ENCODE results near the gene ZFYVE19. TPM values are rescaled to one million over a fixed set of nuclear protein-coding genes. Genes with fewer than 3 reads are reported as not detected.

ZFYVE19 gene
- total and polyA plus RNA-seq, 4 experiments from 2014 or later, result 10.4 to 35.0 (median 27.2) TPM

DNA sequence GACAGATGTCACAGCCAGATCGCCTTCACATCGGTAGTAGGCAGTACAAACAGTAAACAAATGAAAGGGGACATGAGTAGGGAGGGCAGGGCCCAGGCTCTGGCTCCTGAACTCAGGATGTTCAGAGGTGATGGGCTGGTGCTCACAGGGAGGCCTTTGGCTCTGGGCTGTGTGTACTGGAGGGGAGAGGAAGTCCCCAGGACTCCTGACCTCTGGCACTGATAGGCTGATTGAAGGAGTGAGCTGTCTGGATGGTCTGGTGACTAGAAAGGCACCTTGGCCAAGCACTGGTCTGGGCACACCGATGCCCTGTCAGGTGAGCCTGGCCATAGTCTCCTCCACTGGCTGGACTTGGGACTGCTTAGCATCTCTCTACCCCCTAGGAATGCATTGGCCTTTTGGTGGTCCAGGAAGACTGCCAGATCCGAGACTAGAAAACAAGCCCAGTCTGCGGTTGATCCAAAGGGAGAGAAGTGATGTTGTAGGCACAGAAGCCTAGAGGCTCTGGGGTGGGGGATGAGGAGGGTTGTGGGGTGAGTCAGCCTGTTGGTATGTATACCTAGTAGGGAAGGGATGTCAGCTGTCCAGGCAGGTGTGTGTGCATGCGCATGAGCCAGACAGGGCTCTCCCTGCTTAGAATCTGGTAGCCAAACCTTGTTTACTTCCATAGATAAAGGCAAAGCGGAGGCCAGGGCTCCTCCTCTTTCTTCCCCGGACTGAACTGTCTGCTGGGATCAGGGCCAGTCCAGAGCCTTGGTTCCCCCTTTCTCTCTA is 38.8 kb downstream of the ZFYVE19 start:
- no peaks in the 10 kb centered on the region for H3K27me3 ChIP-seq (ENCODE audit: insufficient read depth, low read length)
- no peaks in the 10 kb centered on the region for H3K9me3 ChIP-seq (ENCODE audit: control insufficient read depth in 1 of 2, low read length in 2 of 2)
- peaks cover 0 to 3% of the 10 kb centered on the region in 2 donors for H3K36me3 Mint-ChIP-seq
- no peak overlapping the region for H3K27ac ChIP-seq (ENCODE audit: low read depth, low read length)
- H3K4me1 Mint-ChIP-seq, result peaks cover 12 to 39% (median 23%) of the 10 kb centered on the region in 4 donors
- H3K9me3 Mint-ChIP-seq, result no peaks in the 10 kb centered on the region
- intact Hi-C loops (cut with micrococcal nuclease), result no loop called here
- H3K4me3 Mint-ChIP-seq, result peak overlapping the region; percentile 27 to 71 (median 55)
- POLR2A ChIA-PET (ENCODE audit: partially characterized antibody), result interaction anchor here (2.1 kb wide), 1 partner anchor 48 kb away, joined by 5 read pairs; the partner anchor contains the start of gene VPS18
- H3K36me3 ChIP-seq (ENCODE audit: insufficient read depth, low read length), result no peaks in the 10 kb centered on the region
- peaks cover 35% of the 10 kb centered on the region for H3K4me1 ChIP-seq (ENCODE audit: insufficient read depth, low read length)
- peaks cover 0 to 2% of the 10 kb centered on the region in 2 donors for H3K27me3 Mint-ChIP-seq
- H3K27ac Mint-ChIP-seq, result peak overlapping the region in 2 of 7 donors; percentile 41 to 42
- CTCF ChIA-PET (ENCODE audit: partially characterized antibody), result interaction anchor here (3.2 kb wide), 1 partner anchor 13 kb away, joined by 24 read pairs; no protein-coding TSS in a partner anchor
- H3K4me3 ChIP-seq (ENCODE audit: low read length in 2 of 2), result no peak overlapping the region
- no peak for DNase-seq

GRCh38 chr15:40846841-40847222 is 39.9 kb downstream of the ZFYVE19 start:
- no peaks in the 10 kb centered on the region for H3K9me3 Mint-ChIP-seq
- Histone ChIP-seq H3K36me3 (ENCODE audit: insufficient read depth, low read length) (no peaks in the 10 kb centered on the region), H3K27me3 (ENCODE audit: insufficient read depth, low read length) (no peaks in the 10 kb centered on the region), H3K27ac (ENCODE audit: low read depth, low read length) (no peak overlapping the region), H3K9me3 (ENCODE audit: control insufficient read depth in 1 of 2, low read length in 2 of 2) (no peaks in the 10 kb centered on the region), H3K4me3 (ENCODE audit: low read length in 2 of 2) (no peak overlapping the region), H3K4me1 (ENCODE audit: insufficient read depth, low read length) (peaks cover 35% of the 10 kb centered on the region)
- intact Hi-C loops (cut with micrococcal nuclease), result no loop called here
- CTCF ChIA-PET (ENCODE audit: partially characterized antibody), result interaction anchor here (1.4 kb wide), 1 partner anchor 11 kb away, joined by 4 read pairs; no protein-coding TSS in a partner anchor
- peak overlapping the region in 1 of 8 donors; percentile 20 for H3K4me3 Mint-ChIP-seq
- no peak for DNase-seq
- peaks cover 3% of the 10 kb centered on the region in 2 donors for H3K36me3 Mint-ChIP-seq
- peaks cover 12 to 39% (median 23%) of the 10 kb centered on the region in 4 donors for H3K4me1 Mint-ChIP-seq
- H3K27me3 Mint-ChIP-seq, result peaks cover 0 to 2% of the 10 kb centered on the region in 2 donors
- peak overlapping the region in 3 of 7 donors; percentile 44 to 75 (median 55) for H3K27ac Mint-ChIP-seq
- POLR2A ChIA-PET (ENCODE audit: partially characterized antibody), result no interaction called here

- Histone ChIP-seq H3K4me3 (ENCODE audit: low read length in 2 of 2) (no peak overlapping the region), H3K27ac (ENCODE audit: low read depth, low read length) (no peak overlapping the region), H3K36me3 (ENCODE audit: insufficient read depth, low read length) (no peaks in the 10 kb centered on the region), H3K27me3 (ENCODE audit: insufficient read depth, low read length) (no peaks in the 10 kb centered on the region), H3K4me1 (ENCODE audit: insufficient read depth, low read length) (peaks cover 35% of the 10 kb centered on the region), H3K9me3 (ENCODE audit: control insufficient read depth in 1 of 2, low read length in 2 of 2) (no peaks in the 10 kb centered on the region)
- peaks cover 3% of the 10 kb centered on the region in 2 donors for H3K36me3 Mint-ChIP-seq
- DNase-seq, result no peak
- H3K27me3 Mint-ChIP-seq, result peaks cover 0 to 2% of the 10 kb centered on the region in 2 donors
- no peaks in the 10 kb centered on the region for H3K9me3 Mint-ChIP-seq
- ChIA-PET POLR2A (ENCODE audit: partially characterized antibody) (no interaction called here), CTCF (ENCODE audit: partially characterized antibody) (interaction anchor here (1.4 kb wide), 1 partner anchor 11 kb away, joined by 4 read pairs; no protein-coding TSS in a partner anchor)
- peak overlapping the region in 4 of 7 donors; percentile 3 to 75 (median 50) for H3K27ac Mint-ChIP-seq
- peak overlapping the region in 2 of 8 donors; percentile 20 to 40 for H3K4me3 Mint-ChIP-seq
- intact Hi-C loops (cut with micrococcal nuclease), result no loop called here
- H3K4me1 Mint-ChIP-seq, result peaks cover 12 to 39% (median 23%) of the 10 kb centered on the region in 4 donors
These were observed 40.5 kb downstream of the ZFYVE19 start for GRCh38 chr15:40847223-40847961.

GRCh38 chr15:40850576-40851112 is 43.8 kb downstream of the ZFYVE19 start:
- ChIA-PET POLR2A (ENCODE audit: partially characterized antibody) (interaction anchor here (0.6 kb wide), 1 partner anchor 336 kb away, joined by 3 read pairs; no protein-coding TSS in a partner anchor), CTCF (ENCODE audit: partially characterized antibody) (interaction anchor here (1.2 to 2.6 kb wide), 2 partner anchors 8 to 23 kb away, joined by 3 to 18 read pairs; no protein-coding TSS in a partner anchor)
- Mint-ChIP-seq H3K27me3 (no peaks in the 10 kb centered on the region), H3K36me3 (peaks cover 2 to 3% of the 10 kb centered on the region in 2 donors), H3K27ac (peak overlapping the region in 1 of 7 donors; percentile 52), H3K9me3 (no peaks in the 10 kb centered on the region), H3K4me1 (peaks cover 7 to 24% (median 15%) of the 10 kb centered on the region in 4 donors), H3K4me3 (no peak overlapping the region)
- Histone ChIP-seq H3K36me3 (ENCODE audit: insufficient read depth, low read length) (no peaks in the 10 kb centered on the region), H3K9me3 (ENCODE audit: control insufficient read depth in 1 of 2, low read length in 2 of 2) (no peaks in the 10 kb centered on the region), H3K4me1 (ENCODE audit: insufficient read depth, low read length) (peaks cover 19% of the 10 kb centered on the region), H3K4me3 (ENCODE audit: low read length in 2 of 2) (no peak overlapping the region), H3K27ac (ENCODE audit: low read depth, low read length) (no peak overlapping the region), H3K27me3 (ENCODE audit: insufficient read depth, low read length) (no peaks in the 10 kb centered on the region)
- DNase-seq, result no peak
- intact Hi-C loops (cut with micrococcal nuclease), result no loop called here

- DNase-seq, result no peak
- Mint-ChIP-seq H3K9me3 (no peaks in the 10 kb centered on the region), H3K36me3 (peaks cover 2 to 3% of the 10 kb centered on the region in 2 donors), H3K4me1 (peaks cover 3 to 9% (median 5%) of the 10 kb centered on the region in 4 donors), H3K4me3 (no peak overlapping the region), H3K27ac (no peak overlapping the region), H3K27me3 (no peaks in the 10 kb centered on the region)
- H3K36me3 ChIP-seq (ENCODE audit: insufficient read depth, low read length), result no peaks in the 10 kb centered on the region
- H3K27ac ChIP-seq (ENCODE audit: low read depth, low read length), result no peak overlapping the region
- ChIA-PET POLR2A (ENCODE audit: partially characterized antibody) (no interaction called here), CTCF (ENCODE audit: partially characterized antibody) (interaction anchor here (1.0 kb wide), 1 partner anchor 40 kb away, joined by 4 read pairs; no protein-coding TSS in a partner anchor)
- H3K9me3 ChIP-seq (ENCODE audit: control insufficient read depth in 1 of 2, low read length in 2 of 2), result no peaks in the 10 kb centered on the region
- H3K27me3 ChIP-seq (ENCODE audit: insufficient read depth, low read length), result no peaks in the 10 kb centered on the region
- peaks cover 4% of the 10 kb centered on the region for H3K4me1 ChIP-seq (ENCODE audit: insufficient read depth, low read length)
- H3K4me3 ChIP-seq (ENCODE audit: low read length in 2 of 2), result no peak overlapping the region
- intact Hi-C loops (cut with micrococcal nuclease), result no loop called here
These were observed 45.6 kb downstream of the ZFYVE19 start for GRCh38 chr15:40852529-40852928.

GRCh38 chr15:40853241-40853890 is 46.5 kb downstream of the ZFYVE19 start:
- Mint-ChIP-seq H3K27ac (peak overlapping the region in 1 of 7 donors; percentile 31), H3K4me1 (peaks cover 0 to 9% (median 2%) of the 10 kb centered on the region in 4 donors), H3K36me3 (peaks cover 2 to 3% of the 10 kb centered on the region in 2 donors), H3K4me3 (no peak overlapping the region), H3K9me3 (no peaks in the 10 kb centered on the region), H3K27me3 (no peaks in the 10 kb centered on the region)
- H3K27me3 ChIP-seq (ENCODE audit: insufficient read depth, low read length), result no peaks in the 10 kb centered on the region
- DNase-seq, result no peak
- H3K9me3 ChIP-seq (ENCODE audit: control insufficient read depth in 1 of 2, low read length in 2 of 2), result no peaks in the 10 kb centered on the region
- no peak overlapping the region for H3K27ac ChIP-seq (ENCODE audit: low read depth, low read length)
- no peak overlapping the region for H3K4me3 ChIP-seq (ENCODE audit: low read length in 2 of 2)
- H3K4me1 ChIP-seq (ENCODE audit: insufficient read depth, low read length), result peaks cover 6% of the 10 kb centered on the region
- ChIA-PET POLR2A (ENCODE audit: partially characterized antibody) (no interaction called here), CTCF (ENCODE audit: partially characterized antibody) (interaction anchor here (1.0 kb wide), 1 partner anchor 39 kb away, joined by 4 read pairs; no protein-coding TSS in a partner anchor)
- intact Hi-C loops (cut with micrococcal nuclease), result no loop called here
- H3K36me3 ChIP-seq (ENCODE audit: insufficient read depth, low read length), result no peaks in the 10 kb centered on the region
